ENCODE results near the gene TBC1D4.
"Not testable (repeated sequence)": the region's sequence is repeated elsewhere in the genome, so short reads cannot be mapped to it uniquely, and the experiment has no call there.

The TBC1D4 gene

DNA sequence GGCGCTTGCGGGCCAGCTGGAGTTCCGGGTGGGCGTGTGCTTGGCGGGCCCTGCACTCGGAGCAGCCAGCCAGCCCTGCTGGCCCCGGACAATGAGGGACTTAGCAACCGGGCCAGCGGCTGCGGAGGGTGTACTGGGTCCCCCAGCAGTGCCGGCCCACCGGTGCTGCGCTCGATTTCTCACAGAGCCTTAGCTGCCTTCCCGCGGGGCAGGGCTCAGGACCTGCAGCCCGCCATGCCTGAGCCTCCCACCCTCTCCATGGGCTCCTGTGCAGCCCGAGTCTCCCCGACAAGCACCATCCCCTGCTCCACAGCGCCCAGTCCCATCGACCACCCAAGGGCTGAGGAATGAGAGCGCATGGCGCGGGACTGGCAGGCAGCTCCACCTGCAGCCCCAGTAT lies 213.5 kb downstream of the TBC1D4 start:
- not testable (repeated sequence) for H2AK5ac ChIP-seq (ENCODE audit: low read length); H2BK120ac ChIP-seq (ENCODE audit: insufficient read depth, low read length, poor library complexity); H2AFZ ChIP-seq (ENCODE audit: insufficient read depth, low read length, poor library complexity); H3K27me3 ChIP-seq (ENCODE audit: insufficient read depth, low read length); H3K18ac ChIP-seq (ENCODE audit: low read length); H3K79me1 ChIP-seq (ENCODE audit: low read length); H4K91ac ChIP-seq (ENCODE audit: low read depth, low read length); H3K4ac ChIP-seq (ENCODE audit: low read depth, low read length); H3K9ac ChIP-seq (ENCODE audit: low read length); H3K27ac ChIP-seq (ENCODE audit: low read depth, low read length); H3K4me2 ChIP-seq (ENCODE audit: low read length); H4K8ac ChIP-seq (ENCODE audit: low read depth, low read length); H3K23ac ChIP-seq (ENCODE audit: low read length); H3K36me3 ChIP-seq (ENCODE audit: control insufficient read depth in 1 of 2, insufficient read depth in 2 of 2, low read length in 2 of 2); H3K9me3 ChIP-seq (ENCODE audit: insufficient read depth, low read depth, low read length); H3K79me2 ChIP-seq (ENCODE audit: control insufficient read depth, insufficient read depth, low read length, poor library complexity); H3K4me1 ChIP-seq (ENCODE audit: control insufficient read depth in 1 of 2, insufficient read depth in 2 of 2, low read length in 2 of 2); H2BK12ac ChIP-seq (ENCODE audit: low read length); DNase-seq; H4K12ac ChIP-seq (ENCODE audit: low read depth, low read length); H3K14ac ChIP-seq (ENCODE audit: low read length); H2BK5ac ChIP-seq (ENCODE audit: low read depth, low read length, poor library complexity); H3K4me3 ChIP-seq (ENCODE audit: low read depth, low read length)
- no CpG with 5 or more reads among the region's 24 CpGs for WGBS (ENCODE audit: extremely low coverage, insufficient coverage, insufficient read length)

DNA sequence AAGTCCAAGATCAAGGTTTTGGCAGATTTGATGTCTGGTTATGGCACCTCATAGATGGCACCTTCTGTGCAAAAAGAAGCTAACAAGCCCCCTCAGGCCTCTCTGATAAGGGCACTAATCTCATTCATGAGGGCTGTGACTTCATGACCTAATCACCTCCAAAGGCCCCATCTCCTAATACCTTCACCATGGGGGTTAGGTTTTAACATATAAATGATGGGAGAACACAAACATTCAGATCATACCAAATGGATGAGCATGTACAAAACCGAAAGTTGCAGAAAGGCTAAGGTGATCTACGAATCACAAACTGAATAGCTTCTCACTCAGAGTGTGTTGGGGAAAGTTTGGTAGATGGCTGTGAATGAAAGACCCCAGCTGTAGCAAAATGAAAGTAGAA lies 217.4 kb downstream of the TBC1D4 start:
- Histone ChIP-seq H3K27ac (ENCODE audit: low read depth, low read length) (no peak overlapping the region), H3K9ac (ENCODE audit: low read length) (no peak overlapping the region), H3K4ac (ENCODE audit: low read depth, low read length) (no peak overlapping the region), H3K9me3 (ENCODE audit: insufficient read depth, low read depth, low read length) (no peaks in the 10 kb centered on the region), H3K36me3 (ENCODE audit: control insufficient read depth in 1 of 2, insufficient read depth in 2 of 2, low read length in 2 of 2) (no peaks in the 10 kb centered on the region), H3K4me3 (ENCODE audit: low read depth, low read length) (no peak overlapping the region), H3K4me1 (ENCODE audit: control insufficient read depth in 1 of 2, insufficient read depth in 2 of 2, low read length in 2 of 2) (no peaks in the 10 kb centered on the region), H2AFZ (ENCODE audit: insufficient read depth, low read length, poor library complexity) (no peak overlapping the region), H3K27me3 (ENCODE audit: insufficient read depth, low read length) (no peaks in the 10 kb centered on the region), H2AK5ac (ENCODE audit: low read length) (no peak overlapping the region), H2BK120ac (ENCODE audit: insufficient read depth, low read length, poor library complexity) (no peak overlapping the region), H3K23ac (ENCODE audit: low read length) (no peak overlapping the region), H4K12ac (ENCODE audit: low read depth, low read length) (no peak overlapping the region), H2BK5ac (ENCODE audit: low read depth, low read length, poor library complexity) (no peak overlapping the region), H2BK12ac (ENCODE audit: low read length) (no peak overlapping the region), H3K4me2 (ENCODE audit: low read length) (no peak overlapping the region), H3K14ac (ENCODE audit: low read length) (no peak overlapping the region), H3K79me1 (ENCODE audit: low read length) (no peaks in the 10 kb centered on the region), H4K8ac (ENCODE audit: low read depth, low read length) (no peak overlapping the region), H4K91ac (ENCODE audit: low read depth, low read length) (no peak overlapping the region), H3K18ac (ENCODE audit: low read length) (no peak overlapping the region), H3K79me2 (ENCODE audit: control insufficient read depth, insufficient read depth, low read length, poor library complexity) (no peaks in the 10 kb centered on the region)
- no CpG with 5 or more reads among the region's 2 CpGs for WGBS (ENCODE audit: extremely low coverage, insufficient coverage, insufficient read length)
- peak in 1 of 2 donors; percentile 22 for DNase-seq

DNA sequence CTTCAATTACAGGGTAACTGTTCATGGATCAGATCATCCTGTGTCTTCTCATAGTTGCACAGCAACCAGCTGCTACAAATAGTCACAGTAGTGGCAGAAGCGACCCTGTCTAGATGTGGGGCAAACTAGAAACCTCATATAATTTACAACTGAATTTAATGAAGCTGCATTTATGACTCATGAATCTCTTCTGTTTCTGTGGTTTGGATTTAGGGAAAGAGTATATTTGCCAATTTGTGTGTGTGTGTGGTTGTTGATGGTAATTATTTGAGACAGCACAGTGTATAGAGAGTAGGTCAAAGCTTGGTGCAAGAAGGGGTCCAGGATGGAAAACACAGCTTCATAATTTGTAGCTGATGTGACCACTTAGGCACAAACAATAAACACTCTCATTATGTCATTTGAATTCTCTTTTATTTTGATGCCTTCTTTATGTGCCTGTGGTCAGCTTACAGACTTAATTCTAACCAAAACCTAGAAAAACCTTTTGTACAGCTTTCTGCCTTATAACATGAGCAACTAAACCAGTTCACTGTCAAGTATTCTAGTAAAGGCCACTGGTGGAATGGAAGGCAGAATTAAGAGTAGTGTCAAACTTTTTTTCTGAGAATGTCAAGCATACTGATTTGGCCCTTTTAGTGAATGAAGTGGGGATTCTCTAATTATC lies 218.1 kb downstream of the TBC1D4 start:
- no peak overlapping the region for H3K18ac ChIP-seq (ENCODE audit: low read length)
- H3K27me3 ChIP-seq (ENCODE audit: insufficient read depth, low read length) = no peaks in the 10 kb centered on the region
- no peak overlapping the region for H4K12ac ChIP-seq (ENCODE audit: low read depth, low read length)
- no peak overlapping the region for H3K4me2 ChIP-seq (ENCODE audit: low read length)
- H4K8ac ChIP-seq (ENCODE audit: low read depth, low read length) = no peak overlapping the region
- no peak overlapping the region for H3K9ac ChIP-seq (ENCODE audit: low read length)
- H3K79me1 ChIP-seq (ENCODE audit: low read length) = no peaks in the 10 kb centered on the region
- H2AFZ ChIP-seq (ENCODE audit: insufficient read depth, low read length, poor library complexity) = no peak overlapping the region
- H3K4me3 ChIP-seq (ENCODE audit: low read depth, low read length) = no peak overlapping the region
- H3K79me2 ChIP-seq (ENCODE audit: control insufficient read depth, insufficient read depth, low read length, poor library complexity) = no peaks in the 10 kb centered on the region
- H3K4ac ChIP-seq (ENCODE audit: low read depth, low read length) = no peak overlapping the region
- H3K23ac ChIP-seq (ENCODE audit: low read length) = no peak overlapping the region
- H4K91ac ChIP-seq (ENCODE audit: low read depth, low read length) = no peak overlapping the region
- no peak overlapping the region for H2BK5ac ChIP-seq (ENCODE audit: low read depth, low read length, poor library complexity)
- H3K9me3 ChIP-seq (ENCODE audit: insufficient read depth, low read depth, low read length) = no peaks in the 10 kb centered on the region
- no peaks in the 10 kb centered on the region for H3K36me3 ChIP-seq (ENCODE audit: control insufficient read depth in 1 of 2, insufficient read depth in 2 of 2, low read length in 2 of 2)
- no CpG with 5 or more reads among the region's 1 CpG for WGBS (ENCODE audit: extremely low coverage, insufficient coverage, insufficient read length)
- H3K14ac ChIP-seq (ENCODE audit: low read length) = no peak overlapping the region
- H2BK12ac ChIP-seq (ENCODE audit: low read length) = no peak overlapping the region
- H3K27ac ChIP-seq (ENCODE audit: low read depth, low read length) = no peak overlapping the region
- H3K4me1 ChIP-seq (ENCODE audit: control insufficient read depth in 1 of 2, insufficient read depth in 2 of 2, low read length in 2 of 2) = no peaks in the 10 kb centered on the region
- no peak for DNase-seq
- no peak overlapping the region for H2AK5ac ChIP-seq (ENCODE audit: low read length)
- no peak overlapping the region for H2BK120ac ChIP-seq (ENCODE audit: insufficient read depth, low read length, poor library complexity)

DNA sequence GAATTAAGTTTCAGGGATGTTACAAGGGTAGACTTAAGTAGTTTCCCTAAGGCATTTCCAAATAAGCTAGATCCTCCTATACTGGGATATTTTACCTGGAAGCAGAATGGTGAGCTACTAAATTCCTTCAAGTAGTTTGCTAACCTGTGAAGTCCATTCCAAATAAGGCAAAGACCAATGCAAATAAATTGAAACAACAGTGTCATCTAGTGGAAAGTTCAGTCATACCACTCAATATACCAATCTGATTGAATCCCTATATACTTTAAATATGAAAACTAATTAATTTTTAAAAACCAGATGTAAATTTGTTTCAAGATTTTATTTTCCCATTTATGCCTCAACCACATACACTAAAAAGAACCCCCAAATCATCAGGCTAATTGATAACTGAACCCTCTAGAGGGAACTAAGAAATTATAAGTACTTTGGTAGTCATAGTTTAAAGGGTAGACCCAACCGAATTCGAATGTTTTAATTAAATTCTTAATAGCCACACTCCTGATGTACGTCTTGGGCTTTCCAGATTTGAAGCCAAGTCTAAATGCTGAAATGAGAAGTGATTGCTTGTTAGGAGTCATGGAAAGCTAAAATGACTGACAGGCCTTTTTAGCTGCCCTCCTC lies 223.7 kb downstream of the TBC1D4 start:
- peak in 1 of 2 donors; percentile 66 for DNase-seq
- Histone ChIP-seq H3K79me1 (ENCODE audit: low read length) (no peaks in the 10 kb centered on the region), H4K12ac (ENCODE audit: low read depth, low read length) (no peak overlapping the region), H3K9ac (ENCODE audit: low read length) (no peak overlapping the region), H3K18ac (ENCODE audit: low read length) (no peak overlapping the region), H2BK5ac (ENCODE audit: low read depth, low read length, poor library complexity) (no peak overlapping the region), H3K4ac (ENCODE audit: low read depth, low read length) (no peak overlapping the region), H3K4me1 (ENCODE audit: control insufficient read depth in 1 of 2, insufficient read depth in 2 of 2, low read length in 2 of 2) (no peaks in the 10 kb centered on the region), H3K14ac (ENCODE audit: low read length) (no peak overlapping the region), H2AFZ (ENCODE audit: insufficient read depth, low read length, poor library complexity) (no peak overlapping the region), H3K79me2 (ENCODE audit: control insufficient read depth, insufficient read depth, low read length, poor library complexity) (no peaks in the 10 kb centered on the region), H3K4me3 (ENCODE audit: low read depth, low read length) (no peak overlapping the region), H3K27ac (ENCODE audit: low read depth, low read length) (no peak overlapping the region), H2AK5ac (ENCODE audit: low read length) (no peak overlapping the region), H2BK12ac (ENCODE audit: low read length) (no peak overlapping the region), H3K4me2 (ENCODE audit: low read length) (no peak overlapping the region), H3K36me3 (ENCODE audit: control insufficient read depth in 1 of 2, insufficient read depth in 2 of 2, low read length in 2 of 2) (no peaks in the 10 kb centered on the region), H3K9me3 (ENCODE audit: insufficient read depth, low read depth, low read length) (no peaks in the 10 kb centered on the region), H4K8ac (ENCODE audit: low read depth, low read length) (no peak overlapping the region), H2BK120ac (ENCODE audit: insufficient read depth, low read length, poor library complexity) (no peak overlapping the region), H3K27me3 (ENCODE audit: insufficient read depth, low read length) (no peaks in the 10 kb centered on the region), H4K91ac (ENCODE audit: low read depth, low read length) (no peak overlapping the region), H3K23ac (ENCODE audit: low read length) (no peak overlapping the region)
- WGBS (ENCODE audit: extremely low coverage, insufficient coverage, insufficient read length) = no CpG with 5 or more reads among the region's 3 CpGs
